GM18526 (cell line): ENCODE data around the gene STARD6.

Source experiments
- POLR2A ChIP-seq: IDR thresholded peaks from 3 replicates; pipeline ENCODE4 v1.6.1; 2011; ENCODE audit not compliant: insufficient read length; ENCODE audit errors: extremely low read depth

Gene STARD6, protein sequence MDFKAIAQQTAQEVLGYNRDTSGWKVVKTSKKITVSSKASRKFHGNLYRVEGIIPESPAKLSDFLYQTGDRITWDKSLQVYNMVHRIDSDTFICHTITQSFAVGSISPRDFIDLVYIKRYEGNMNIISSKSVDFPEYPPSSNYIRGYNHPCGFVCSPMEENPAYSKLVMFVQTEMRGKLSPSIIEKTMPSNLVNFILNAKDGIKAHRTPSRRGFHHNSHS

DNA sequence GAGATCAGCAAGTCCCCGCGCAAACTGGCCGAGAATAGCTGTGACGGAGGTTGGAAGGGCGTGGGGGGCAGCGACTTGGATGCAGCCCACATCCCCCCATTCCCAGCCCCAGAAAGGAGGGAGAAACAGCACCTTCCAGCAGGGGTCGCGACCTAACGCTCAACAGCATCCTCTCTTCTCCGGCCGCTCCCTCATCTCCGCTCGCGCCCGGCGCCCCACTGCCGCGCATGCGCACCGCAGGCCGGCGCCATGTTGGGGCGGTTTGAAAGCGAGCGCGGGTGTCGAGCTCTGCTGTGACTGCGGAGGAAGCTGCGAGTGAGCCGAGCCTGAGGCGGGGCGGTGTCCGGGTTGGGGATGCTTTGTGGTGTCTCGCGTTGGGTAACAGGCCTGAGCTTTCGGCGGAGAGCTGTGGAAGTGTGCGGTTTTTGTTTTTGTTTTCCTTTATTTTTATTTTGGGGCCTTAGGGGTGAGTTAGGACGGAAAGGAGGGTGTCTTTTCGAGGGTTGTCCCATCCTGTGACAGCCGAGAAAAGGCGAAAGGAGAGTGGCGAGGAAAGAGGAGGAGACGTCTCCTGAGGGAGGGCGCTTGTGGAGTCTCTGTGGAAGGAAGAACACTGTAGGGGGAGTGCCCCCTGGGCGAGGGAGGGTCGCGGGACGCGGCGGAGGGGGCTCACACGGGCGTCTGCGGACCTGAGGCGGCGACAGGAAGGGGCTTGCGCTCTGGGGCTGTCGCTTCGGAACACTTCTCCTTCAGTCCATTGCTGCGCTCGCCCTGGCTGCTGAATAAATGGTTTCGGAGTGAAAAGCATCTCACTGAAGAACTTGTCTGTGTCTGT, at the start of gene STARD6, which contains the start of gene C18orf54:
TSS of gene STARD6 (minus strand) at position 199 of the 835 bp plus-strand sequence. CDS start 3,285 bp downstream, outside the sequence.
TSS of gene C18orf54 (plus strand) at position 247 of the 835 bp plus-strand sequence. CDS start 2,667 bp downstream, outside the sequence.
- peak; percentile 87 for TF ChIP-seq POLR2A

DNA sequence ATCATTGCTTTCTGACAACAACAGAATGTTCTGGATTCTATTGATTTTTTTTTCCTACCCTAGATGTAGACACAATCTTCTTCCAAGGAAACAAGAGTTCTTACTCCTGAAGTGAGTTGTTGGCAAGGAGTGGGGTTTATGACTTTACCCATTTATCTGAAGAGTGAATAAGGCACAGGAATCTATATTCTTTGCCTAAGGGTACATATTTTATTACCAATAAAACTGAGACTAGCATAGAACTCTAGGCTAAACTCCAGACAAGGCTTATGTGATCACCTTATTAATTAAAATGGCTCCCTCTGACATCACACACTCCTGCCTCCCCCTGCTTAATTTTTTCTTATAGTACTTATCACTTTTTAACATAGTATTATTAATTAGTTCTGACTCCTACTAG, 47.6 kb upstream of the STARD6 start:
- no peak for TF ChIP-seq POLR2A

DNA sequence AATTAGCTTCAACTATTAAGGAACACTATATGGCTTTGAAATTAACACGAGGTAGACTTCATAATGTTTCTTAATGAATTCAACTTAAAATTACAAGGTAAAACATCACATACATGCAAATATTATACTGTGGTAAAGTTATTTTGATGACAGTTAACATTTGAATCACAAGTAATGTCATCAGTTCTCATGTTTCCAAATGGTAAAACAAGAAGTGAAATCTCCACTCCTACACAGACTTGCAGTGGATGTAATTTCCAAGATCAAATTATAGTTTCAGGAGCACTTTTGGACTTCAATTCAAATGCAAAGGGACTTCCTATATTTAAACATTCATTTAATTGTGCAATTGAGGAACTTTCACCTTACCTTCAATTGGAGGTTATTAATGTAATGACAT, 39.1 kb upstream of the STARD6 start:
- no peak for TF ChIP-seq POLR2A

DNA sequence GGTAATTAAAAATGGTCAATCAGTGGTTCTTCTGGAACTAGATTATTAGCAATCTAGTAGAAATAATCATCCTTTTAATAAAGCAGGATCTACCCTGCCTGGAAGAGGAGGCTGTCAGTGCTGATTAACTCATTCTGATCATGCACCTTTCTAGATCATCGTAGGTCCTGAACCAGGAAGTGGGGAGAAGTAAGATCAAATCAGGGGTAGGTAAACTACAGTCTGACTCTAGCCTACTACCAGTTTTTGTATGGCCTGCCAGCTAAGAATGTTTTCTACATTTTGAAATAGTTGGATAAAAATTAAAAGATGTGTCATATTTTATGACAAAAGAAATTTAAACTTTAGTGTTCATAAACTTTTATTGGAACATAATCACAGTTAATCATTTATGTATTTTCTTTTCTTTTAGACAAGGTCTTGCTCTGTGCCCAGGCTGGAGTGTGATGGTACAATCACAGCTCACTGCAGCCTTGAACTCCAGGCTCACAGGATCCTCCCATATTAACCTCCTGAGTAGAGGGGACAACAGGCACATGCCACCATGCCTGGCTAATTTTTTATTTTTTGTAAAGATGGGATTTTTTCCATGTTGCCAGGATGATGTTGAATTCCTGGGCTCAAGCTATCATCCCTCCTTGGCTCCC, 36.1 kb upstream of the STARD6 start:
- TF ChIP-seq POLR2A: no peak

DNA sequence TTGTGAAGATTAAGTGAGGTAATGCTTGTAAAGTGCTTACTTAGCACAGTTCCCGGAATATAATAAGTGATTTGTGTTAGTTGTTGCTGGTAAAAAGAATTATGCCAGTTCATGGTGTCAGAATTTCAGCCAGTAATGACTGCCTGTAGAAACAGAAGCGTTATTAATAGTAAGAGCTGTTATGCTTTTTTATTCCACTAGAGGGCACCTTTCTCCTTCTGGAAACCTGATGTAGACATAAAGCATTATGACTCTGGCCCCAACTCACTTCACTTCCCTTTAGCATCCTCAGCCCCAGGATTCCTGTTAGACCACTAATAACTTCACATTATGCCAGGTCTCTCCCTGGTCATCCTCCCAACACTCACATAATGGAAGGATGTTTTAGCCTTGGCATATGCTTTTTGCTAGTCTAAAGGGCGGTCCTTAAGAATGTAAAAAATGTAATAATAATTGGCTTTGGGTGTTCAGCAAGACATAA, 34.9 kb upstream of the STARD6 start:
- TF ChIP-seq POLR2A: no peak

DNA sequence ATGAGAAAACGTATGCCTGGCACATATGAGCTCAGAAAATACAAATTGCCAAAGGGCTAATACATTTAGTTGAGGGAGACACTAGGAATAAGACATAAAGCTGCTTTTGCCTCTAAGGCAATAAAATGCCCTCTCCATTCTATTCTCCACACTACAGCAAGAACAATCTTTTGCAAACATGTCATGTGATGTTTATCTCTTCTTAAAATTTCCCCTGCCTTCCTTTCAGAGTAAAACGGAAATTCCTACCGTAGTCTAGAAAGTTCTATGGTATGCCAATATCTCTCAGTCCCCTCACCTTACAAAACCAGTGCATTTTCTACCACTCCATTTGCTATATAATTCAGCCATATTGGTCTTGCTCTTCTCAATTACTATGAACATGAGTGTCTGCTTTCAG, 33.2 kb upstream of the STARD6 start:
- TF ChIP-seq POLR2A: no peak

DNA sequence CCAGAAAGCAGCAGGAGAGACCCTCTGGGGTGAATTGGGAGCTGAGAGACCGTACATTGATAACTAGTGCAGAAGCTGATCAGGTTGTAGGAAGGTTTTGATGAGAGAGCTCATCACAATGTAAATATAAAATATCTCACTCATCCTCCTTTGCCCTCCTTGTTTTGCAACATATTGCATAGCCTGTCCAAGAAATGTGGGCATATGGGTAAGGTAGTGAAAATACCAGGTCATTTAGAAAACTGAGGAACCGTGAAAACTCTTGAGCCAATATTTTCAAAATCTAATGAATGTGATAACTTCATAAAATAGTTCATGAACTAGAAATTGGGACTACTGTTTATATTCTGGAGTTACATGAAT, 31.5 kb upstream of the STARD6 start:
- TF ChIP-seq POLR2A: no peak

DNA sequence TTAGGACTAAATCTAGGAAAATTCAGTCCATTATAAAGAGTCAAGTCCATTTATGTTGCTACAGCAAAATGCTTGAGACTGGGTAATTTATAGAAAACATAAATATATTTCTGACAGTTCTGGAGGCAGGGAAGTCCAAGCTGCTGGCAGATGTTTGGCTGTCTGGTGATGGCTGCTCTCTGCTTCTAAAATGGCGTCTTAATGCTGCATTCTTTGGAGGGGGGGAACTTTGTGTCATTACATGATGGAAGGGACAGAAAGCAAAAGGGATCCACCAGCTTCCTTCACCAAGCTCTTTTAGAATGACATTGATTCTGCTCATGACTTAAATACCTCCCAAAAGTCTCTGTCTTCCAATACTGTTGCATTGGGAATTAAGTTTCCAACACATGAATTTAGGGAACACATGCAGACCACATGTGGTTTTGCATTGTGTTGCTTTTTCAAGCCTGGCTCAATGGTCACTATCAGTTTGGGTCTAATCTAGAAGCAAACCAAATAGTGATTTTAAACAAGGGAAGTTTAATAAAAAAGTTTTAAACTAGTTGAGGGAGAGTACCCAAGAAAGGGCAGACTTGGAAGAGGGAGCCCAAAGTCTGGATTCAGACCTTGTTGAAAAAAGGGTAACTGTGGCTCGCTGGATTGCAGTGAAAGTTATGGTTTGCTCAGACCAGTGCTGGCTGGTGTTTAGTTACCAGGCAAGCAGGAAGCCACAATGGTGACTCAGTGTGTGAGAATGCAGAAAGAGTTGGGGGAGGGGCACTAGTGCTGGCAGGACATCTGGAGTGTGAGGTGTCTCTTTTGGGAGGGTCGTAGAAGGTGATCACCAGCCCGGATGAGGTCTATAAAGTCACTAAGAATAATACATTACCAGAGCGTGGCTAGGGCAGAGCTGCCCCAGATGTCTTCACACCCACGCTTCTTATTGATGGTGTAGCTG, 30.8 kb upstream of the STARD6 start:
- no peak for TF ChIP-seq POLR2A

DNA sequence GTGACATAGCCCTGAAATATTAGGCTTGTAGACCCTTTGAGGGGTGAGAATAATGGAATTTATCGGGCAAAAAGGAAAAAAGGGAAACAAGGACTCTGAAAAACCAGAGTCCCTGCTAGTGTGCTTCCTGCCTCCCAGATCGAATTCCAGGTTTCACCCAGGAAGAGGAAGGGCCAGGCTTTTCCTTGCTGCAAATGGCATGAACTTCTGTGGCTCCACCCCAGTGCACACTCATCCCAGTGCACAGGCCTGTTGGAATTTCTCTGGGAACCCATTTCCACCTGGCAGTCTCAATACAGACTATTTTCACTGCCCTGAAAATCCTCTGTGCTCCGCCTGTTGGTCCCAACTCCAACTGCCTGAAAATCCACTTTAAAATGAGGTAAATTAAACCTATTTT, 30.0 kb upstream of the STARD6 start:
- no peak for TF ChIP-seq POLR2A

DNA sequence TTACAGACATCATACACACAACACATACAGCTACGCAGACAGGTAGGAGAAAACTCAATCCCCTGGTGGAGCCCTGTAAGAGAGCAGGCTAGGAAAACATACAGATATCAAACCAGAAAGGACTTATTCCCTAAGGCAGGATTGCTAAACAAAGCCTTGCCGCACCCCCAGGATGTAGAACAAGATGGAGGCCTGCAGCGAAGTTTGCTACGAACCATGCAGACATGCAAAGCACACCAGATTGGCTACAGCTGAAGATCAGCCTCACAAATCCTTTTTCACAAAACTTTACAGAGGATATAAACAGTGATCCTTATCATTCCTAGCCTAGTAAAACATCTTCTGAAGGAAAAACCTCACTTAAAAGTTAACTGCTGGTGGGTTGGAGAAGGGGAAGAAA, 28.4 kb upstream of the STARD6 start:
- no peak for TF ChIP-seq POLR2A

DNA sequence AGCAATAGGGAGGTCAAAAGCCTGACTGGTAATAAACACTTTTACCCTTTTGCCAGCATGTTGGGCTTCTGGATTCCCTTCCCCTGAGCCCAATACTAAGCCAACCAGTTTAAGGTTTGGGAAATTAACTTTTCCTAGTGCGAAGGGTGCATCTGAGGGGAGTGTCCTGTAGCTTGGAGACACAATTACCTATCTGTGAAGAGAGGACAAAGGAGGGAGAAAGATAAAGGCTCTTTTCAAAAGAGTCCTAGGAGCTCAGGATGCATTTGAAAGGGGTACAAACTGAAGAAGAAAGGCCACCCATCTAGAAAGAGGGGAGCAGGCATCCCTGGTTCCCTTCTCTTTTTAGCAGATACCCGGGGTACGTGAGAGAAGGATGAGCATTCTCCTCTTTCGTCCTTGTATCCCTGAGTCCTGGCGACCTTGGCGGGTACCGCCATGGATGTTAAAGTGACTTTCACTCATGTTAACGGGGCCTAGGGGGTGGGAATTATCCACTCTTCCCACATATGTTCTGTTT, 25.1 kb upstream of the STARD6 start:
- no peak for TF ChIP-seq POLR2A

DNA sequence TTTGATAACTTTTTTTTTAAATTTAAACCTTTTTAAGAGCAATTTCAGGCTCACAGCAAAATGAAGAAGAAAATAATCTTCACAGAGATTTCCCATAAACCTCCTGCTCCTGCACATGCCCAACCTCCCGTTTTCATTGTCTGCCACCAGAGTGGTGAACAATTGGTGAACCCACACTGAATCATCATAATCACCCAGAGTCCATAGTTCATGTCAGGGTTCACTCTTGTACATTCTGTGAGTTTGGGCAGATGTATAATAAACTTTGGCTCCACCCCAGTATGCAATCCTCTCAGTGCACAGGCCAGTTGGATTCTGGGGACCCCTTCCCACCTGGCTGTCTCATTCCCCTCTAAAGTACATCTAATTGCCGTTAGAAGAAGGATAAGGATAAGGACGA, 24.4 kb upstream of the STARD6 start:
- no peak for TF ChIP-seq POLR2A

DNA sequence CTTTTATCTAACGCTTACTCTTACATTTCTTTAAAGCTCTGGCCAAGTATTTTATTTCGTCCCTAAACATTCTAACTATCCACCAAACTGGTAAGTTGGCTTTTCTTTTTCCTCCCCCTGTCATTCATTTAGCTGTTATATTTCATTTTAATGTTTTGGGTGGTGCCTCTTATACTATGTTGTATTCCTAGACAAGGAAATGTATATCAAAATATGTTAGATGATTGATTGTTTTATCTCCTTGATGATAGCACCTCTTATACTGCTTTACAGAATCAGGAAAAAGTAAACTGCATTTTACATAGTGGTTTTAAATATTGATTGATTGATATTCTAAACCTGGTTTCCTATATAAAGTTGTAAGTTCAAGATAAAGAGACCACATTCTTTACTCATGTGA, 24.0 kb upstream of the STARD6 start:
- no peak for TF ChIP-seq POLR2A

DNA sequence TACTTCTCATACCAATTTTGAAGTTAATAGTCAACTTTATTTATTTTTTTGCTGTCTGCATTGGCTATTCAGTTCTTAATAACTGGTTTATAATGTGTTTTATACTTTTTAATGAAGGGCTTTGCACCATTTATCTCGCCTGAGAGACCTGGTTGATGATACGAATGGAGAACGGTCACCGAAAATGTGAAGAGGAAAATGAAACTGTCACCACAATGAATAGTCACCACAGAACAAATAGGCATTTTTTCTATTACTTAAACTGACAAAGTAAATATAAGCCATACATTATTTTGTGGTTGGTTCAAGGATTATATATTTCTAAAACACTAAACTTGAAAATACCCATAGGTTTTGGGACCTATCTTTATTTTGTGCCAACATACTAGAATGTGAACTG, 20.4 kb upstream of the STARD6 start:
- TF ChIP-seq POLR2A: no peak

DNA sequence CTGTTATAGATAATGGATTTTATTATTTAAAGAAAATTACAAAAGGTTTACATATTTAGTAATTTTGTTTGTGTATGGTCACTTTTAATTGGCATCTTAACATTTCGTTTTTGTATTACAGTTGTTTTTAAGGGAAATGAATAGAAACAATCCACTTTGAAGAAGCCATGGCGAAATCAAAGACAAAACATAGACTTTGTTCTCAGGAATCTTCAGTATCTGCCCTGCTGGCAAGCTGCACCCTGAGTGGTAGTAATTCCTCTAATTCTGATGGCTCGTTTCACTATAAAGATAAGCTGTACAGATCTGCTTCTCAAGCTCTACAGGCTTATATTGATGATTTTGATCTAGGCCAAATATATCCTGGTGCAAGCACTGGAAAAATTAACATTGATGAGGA, 2.7 kb upstream of the STARD6 start:
- no peak for TF ChIP-seq POLR2A
